Right atrium auricular region (tissue), 2 donors: Measurements from ENCODE around the gene FGFRL1. TPM values are rescaled to one million over a fixed set of nuclear protein-coding genes. Genes with fewer than 3 reads are reported as not detected.

Experiments
- DNase-seq: peaks from one replicate; pipeline ENCODE4 v3.0.0-alpha.2; 2019; ENCODE audit warnings: low spot score
- H3K27ac ChIP-seq, 2 donors: fragments of 200-600 bp; sonication (generic); 1 replicate in 1 of 2; 2 replicates in 1 of 2; pipeline ENCODE4 v1.5.1; 2016 to 2019
- H3K27me3 ChIP-seq, 2 donors: fragments of 200-600 bp; sonication (generic); one replicate each; pipeline versions ENCODE4 v1.5.1 to v1.6.0; 2017 to 2019
- H3K36me3 ChIP-seq: fragments of 200-600 bp; sonication (generic); one replicate; pipeline ENCODE4 v1.5.1; 2016
- H3K4me1 ChIP-seq, 2 donors: fragments of 200-600 bp; sonication (generic); one replicate each; pipeline versions ENCODE4 v1.5.1 to v1.6.0; 2017 to 2019
- H3K4me3 ChIP-seq, 2 donors: fragments of 200-600 bp; sonication (generic); 1 replicate in 1 of 2; 2 replicates in 1 of 2; pipeline ENCODE4 v1.5.1; 2017 to 2019; ENCODE audit warnings: mild to moderate bottlenecking in 1 of 2, moderate library complexity in 1 of 2
- H3K9me3 ChIP-seq, 2 donors: fragments of 200-600 bp; sonication (generic); one replicate each; pipeline ENCODE4 v1.5.1; 2019
- total RNA-seq, 2 donors: library from RNA; depleted of rRNA; stranded (reverse); fragments of >200 nt; gene quantifications; one replicate each; pipeline ENCODE4 v1.1.0, GENCODE V29; 2016
- TF ChIP-seq, protein P1 (sequence below), 2 donors: fragments of 200-600 bp; sonication (generic); IDR thresholded peaks; one replicate each; pipeline ENCODE4 v1.5.1; 2019; ENCODE audit warnings: antibody characterized with exemption in 2 of 2

FGFRL1 gene
- total RNA-seq, 2 donors from 2014 or later, result 30.3 to 47.1 TPM

GRCh38 chr4:992297-993110 is 18.9 kb upstream of the FGFRL1 start:
- no peaks in the 10 kb centered on the region for H3K36me3 ChIP-seq
- H3K9me3 ChIP-seq, result no peaks in the 10 kb centered on the region
- H3K27me3 ChIP-seq, result no peaks in the 10 kb centered on the region
- TF ChIP-seq, protein P1, sequence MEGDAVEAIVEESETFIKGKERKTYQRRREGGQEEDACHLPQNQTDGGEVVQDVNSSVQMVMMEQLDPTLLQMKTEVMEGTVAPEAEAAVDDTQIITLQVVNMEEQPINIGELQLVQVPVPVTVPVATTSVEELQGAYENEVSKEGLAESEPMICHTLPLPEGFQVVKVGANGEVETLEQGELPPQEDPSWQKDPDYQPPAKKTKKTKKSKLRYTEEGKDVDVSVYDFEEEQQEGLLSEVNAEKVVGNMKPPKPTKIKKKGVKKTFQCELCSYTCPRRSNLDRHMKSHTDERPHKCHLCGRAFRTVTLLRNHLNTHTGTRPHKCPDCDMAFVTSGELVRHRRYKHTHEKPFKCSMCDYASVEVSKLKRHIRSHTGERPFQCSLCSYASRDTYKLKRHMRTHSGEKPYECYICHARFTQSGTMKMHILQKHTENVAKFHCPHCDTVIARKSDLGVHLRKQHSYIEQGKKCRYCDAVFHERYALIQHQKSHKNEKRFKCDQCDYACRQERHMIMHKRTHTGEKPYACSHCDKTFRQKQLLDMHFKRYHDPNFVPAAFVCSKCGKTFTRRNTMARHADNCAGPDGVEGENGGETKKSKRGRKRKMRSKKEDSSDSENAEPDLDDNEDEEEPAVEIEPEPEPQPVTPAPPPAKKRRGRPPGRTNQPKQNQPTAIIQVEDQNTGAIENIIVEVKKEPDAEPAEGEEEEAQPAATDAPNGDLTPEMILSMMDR (IDR thresholded peaks at IDR 0.05), result no peak
- no peak for DNase-seq
- H3K4me3 ChIP-seq, result no peak overlapping the region
- no peak overlapping the region for H3K27ac ChIP-seq
- peaks cover 0 to 15% of the 10 kb centered on the region in 2 donors for H3K4me1 ChIP-seq

DNA sequence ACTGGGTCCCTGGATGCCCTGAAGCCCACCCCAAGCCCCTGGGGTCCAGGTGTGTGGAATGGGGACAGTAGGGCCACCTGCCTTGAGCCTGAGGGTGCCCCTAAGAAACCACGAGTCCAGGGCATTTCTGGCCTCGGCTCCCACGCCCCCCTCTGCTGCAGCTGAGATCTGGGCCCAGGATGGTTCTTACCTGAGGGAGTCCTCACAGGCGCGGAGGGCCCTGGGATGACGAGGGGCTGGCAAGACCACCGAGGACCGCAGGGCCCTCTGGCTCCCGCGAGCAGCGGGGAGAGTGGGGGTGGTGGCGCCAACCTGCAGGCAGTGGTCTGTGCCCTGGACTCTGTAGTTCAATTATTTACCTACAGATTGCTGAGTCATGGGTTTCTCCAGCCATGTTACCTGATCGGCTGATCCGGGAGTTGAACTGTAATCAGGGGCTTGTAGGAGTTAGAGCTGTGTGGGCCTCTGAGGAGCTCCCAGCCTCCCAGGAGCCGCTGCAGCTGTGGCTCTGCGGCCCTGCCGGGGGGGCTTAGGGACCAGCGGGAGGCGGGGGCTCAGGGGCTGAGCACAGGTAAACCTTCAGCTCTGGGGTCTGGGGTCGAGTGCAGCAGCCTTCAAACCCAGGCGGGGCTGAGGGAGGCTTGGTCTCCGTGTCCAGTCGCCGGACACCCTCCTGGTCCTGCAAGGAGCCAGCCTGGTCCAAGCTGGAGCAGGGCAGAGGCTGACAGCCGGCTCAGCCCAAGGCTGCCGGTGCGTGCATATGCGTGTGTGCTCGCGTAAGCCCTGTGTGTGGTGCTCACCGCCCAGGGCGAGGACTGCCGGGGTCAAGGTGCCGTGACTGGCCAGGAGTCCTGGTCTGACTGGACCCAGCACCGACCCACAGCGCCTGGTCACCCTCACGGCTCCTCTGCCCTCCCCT is 18.1 kb upstream of the FGFRL1 start, which contains the start of gene SLC26A1:
SLC26A1 (minus strand) TSS at position 294 of the 919 bp plus-strand sequence. CDS start 1,701 bp downstream, outside the sequence.
- Histone ChIP-seq H3K36me3 (no peaks in the 10 kb centered on the region), H3K4me1 (peaks cover 0 to 17% of the 10 kb centered on the region in 2 donors), H3K9me3 (no peaks in the 10 kb centered on the region), H3K27me3 (no peaks in the 10 kb centered on the region), H3K4me3 (no peak within 1 kb of the TSS), H3K27ac (no peak within 1 kb of the TSS)
- TF ChIP-seq, protein P1 (IDR thresholded peaks at IDR 0.05), result no peak
- no peak for DNase-seq

DNA sequence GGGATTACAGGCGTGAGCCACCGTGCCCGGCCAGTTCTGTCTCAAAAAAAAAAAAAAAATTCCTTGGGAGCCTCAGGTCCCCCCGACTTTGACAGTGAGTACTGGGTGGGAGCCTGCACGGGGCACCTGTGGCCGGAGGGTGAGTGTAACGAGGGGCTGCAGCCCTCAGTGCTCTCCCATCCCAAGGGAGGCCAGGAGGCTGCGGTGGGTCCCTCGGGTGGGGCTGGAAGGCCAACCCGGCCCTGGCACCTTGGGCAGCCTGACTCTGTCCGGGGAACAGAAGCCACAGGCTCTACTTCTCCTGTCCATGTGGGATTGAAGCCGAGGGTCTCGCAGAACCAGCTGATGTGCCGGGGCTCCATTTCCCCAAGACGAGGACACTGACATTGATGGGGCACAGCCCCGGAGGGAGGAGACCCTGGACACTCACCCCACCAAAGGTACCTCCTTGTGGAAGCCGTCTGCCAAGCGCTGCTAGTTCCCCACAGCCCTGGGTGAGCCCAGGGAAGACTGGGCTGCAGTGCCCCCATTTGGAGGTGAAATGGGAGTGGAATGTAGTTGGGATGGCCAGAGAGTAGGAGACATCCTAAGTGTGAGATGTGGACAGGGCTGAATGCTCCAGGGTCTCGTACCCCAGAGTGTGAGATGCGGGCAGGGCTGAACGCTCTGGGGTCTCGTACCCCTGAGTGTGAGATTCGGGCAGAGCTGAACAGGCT is 16.0 kb upstream of the FGFRL1 start:
- H3K4me1 ChIP-seq, result peaks cover 0 to 17% of the 10 kb centered on the region in 2 donors
- H3K9me3 ChIP-seq, result no peaks in the 10 kb centered on the region
- peaks cover 0 to 5% of the 10 kb centered on the region in 2 donors for H3K27me3 ChIP-seq
- no peak overlapping the region for H3K4me3 ChIP-seq
- TF ChIP-seq, protein P1 (IDR thresholded peaks at IDR 0.05), result no peak
- H3K27ac ChIP-seq, result no peak overlapping the region
- no peak for DNase-seq
- no peaks in the 10 kb centered on the region for H3K36me3 ChIP-seq

GRCh38 chr4:996030-996996 is 15.1 kb upstream of the FGFRL1 start:
- H3K4me3 ChIP-seq, result no peak overlapping the region
- H3K4me1 ChIP-seq, result peaks cover 0 to 17% of the 10 kb centered on the region in 2 donors
- no peaks in the 10 kb centered on the region for H3K36me3 ChIP-seq
- H3K27me3 ChIP-seq, result peaks cover 0 to 13% of the 10 kb centered on the region in 2 donors
- H3K9me3 ChIP-seq, result no peaks in the 10 kb centered on the region
- TF ChIP-seq, protein P1 (IDR thresholded peaks at IDR 0.05), result no peak
- H3K27ac ChIP-seq, result no peak overlapping the region
- no peak for DNase-seq
